Fibroblast of skin of scalp (primary cell): Measurements from ENCODE around the gene LYPD6.

Experiments used
- DNase-seq: peaks from one replicate; pipeline ENCODE4 v3.0.0-alpha.2; 2013

Gene LYPD6

GRCh38 chr2:149410701-149411484, 80.5 kb downstream of the LYPD6 start:
- DNase-seq: peak; percentile 48

GRCh38 chr2:149413487-149413886, 83.1 kb downstream of the LYPD6 start:
- no peak for DNase-seq

- no peak for DNase-seq
Measured at GRCh38 chr2:149415086-149415485, 84.7 kb downstream of the LYPD6 start.

GRCh38 chr2:149418065-149418464, 87.7 kb downstream of the LYPD6 start:
- no peak for DNase-seq

GRCh38 chr2:149420053-149420963, 89.9 kb downstream of the LYPD6 start:
- no peak for DNase-seq

- no peak for DNase-seq
Measured at GRCh38 chr2:149421791-149422190, 91.4 kb downstream of the LYPD6 start.

- DNase-seq: peak; percentile 69
Measured at GRCh38 chr2:149422337-149422990, 92.1 kb downstream of the LYPD6 start.

GRCh38 chr2:149422991-149423338, 92.6 kb downstream of the LYPD6 start:
- no peak for DNase-seq

GRCh38 chr2:149423630-149424029, 93.2 kb downstream of the LYPD6 start:
- no peak for DNase-seq

GRCh38 chr2:149427387-149427786, 97.0 kb downstream of the LYPD6 start:
- no peak for DNase-seq

- DNase-seq: no peak
Measured at GRCh38 chr2:149428783-149429182, 98.4 kb downstream of the LYPD6 start.

GRCh38 chr2:149430743-149431736, 100.7 kb downstream of the LYPD6 start:
- no peak for DNase-seq

GRCh38 chr2:149438330-149438960, 108.1 kb downstream of the LYPD6 start:
- DNase-seq: no peak

- no peak for DNase-seq
Measured at GRCh38 chr2:149441255-149441654, 110.9 kb downstream of the LYPD6 start.

GRCh38 chr2:149442346-149442745, 112.0 kb downstream of the LYPD6 start:
- no peak for DNase-seq

- no peak for DNase-seq
Measured at GRCh38 chr2:149443150-149443549, 112.8 kb downstream of the LYPD6 start.

GRCh38 chr2:149446748-149447147, 116.4 kb downstream of the LYPD6 start:
- DNase-seq: no peak

- no peak for DNase-seq
Measured at GRCh38 chr2:149448315-149448714, 117.9 kb downstream of the LYPD6 start.

GRCh38 chr2:149449017-149449416, 118.6 kb downstream of the LYPD6 start:
- no peak for DNase-seq

GRCh38 chr2:149451417-149452165, 121.2 kb downstream of the LYPD6 start:
- DNase-seq: no peak

- no peak for DNase-seq
Measured at GRCh38 chr2:149456285-149456684, 125.9 kb downstream of the LYPD6 start.
